HCT116 (cell line): ENCODE results near the gene SMIM5. TPM values are rescaled to one million over a fixed set of nuclear protein-coding genes. Genes with fewer than 3 reads are reported as not detected.
A peak's percentile ranks its signal among the peaks of the same experiment; 100 is the strongest.

ENCODE experiments used
- ATAC-seq: fragments of 200-7000 bp; cut with Tn5 transposase; 2 replicates; pipeline ENCODE4 v1.9.1; 2020; ENCODE audit warnings: mild to moderate bottlenecking, moderate library complexity
- BruUV-seq: library from RNA; stranded (reverse); fragments of 400-500 nt; replicated peaks from 2 replicates; lab custom pipeline; 2021; lab: Mats Ljungman, UMichigan
- CTCF ChIA-PET: fragments of 300-600 bp; sonication (Branson Sonifier 250); formaldehyde crosslinking; loops from one replicate; lab custom pipeline; 2021; ENCODE audit warnings: antibody characterized with exemption; lab: Charles Lee
- POLR2A ChIA-PET: fragments of 300-600, 350-600 bp; sonication (Branson Sonifier 250); formaldehyde crosslinking; loops from one replicate; lab custom pipeline; 2021; ENCODE audit warnings: antibody characterized with exemption; lab: Charles Lee
- RAD21 ChIA-PET, 2 experiments: fragments of 300-600 bp; sonication (Branson Sonifier 250); formaldehyde crosslinking; loops; one replicate each; lab custom pipeline; 2023; ENCODE audit warnings: low total read pairs in 2 of 2; ENCODE audit not compliant: uncharacterized antibody in 2 of 2, unreplicated experiment in 2 of 2, low non-redundant PET in 1 of 2; lab: Charles Lee
- DNase-seq: peaks from one replicate; pipeline ENCODE4 v3.0.0-alpha.2; 2010; ENCODE audit warnings: low read depth, low spot score
- H2AFZ ChIP-seq: fragments of 200-600 bp; shearing (Covaris generic), sonication (generic); 2 replicates; pipeline ENCODE4 v1.6.1; 2017; ENCODE audit warnings: low read depth, mixed run types, mixed read lengths, antibody characterized with exemption, low read length; ENCODE audit not compliant: poor library complexity, severe bottlenecking
- H3K27ac ChIP-seq: 2 replicates; pipeline ENCODE4 v1.5.1; 2012; ENCODE audit warnings: low read depth, low read length
- H3K27me3 ChIP-seq: fragments of 200-600 bp; sonication (generic); 2 replicates; pipeline ENCODE4 v1.6.1; 2016; ENCODE audit warnings: mixed run types, low read length, mixed read lengths; ENCODE audit not compliant: insufficient read depth
- H3K36me3 ChIP-seq, 2 experiments: fragments of 200-500 bp in 1 of 2; fragments of 200-600 bp in 1 of 2; sonication (Bioruptor generic) in 1 of 2; sonication (generic) in 1 of 2; 2 replicates each; pipeline versions ENCODE4 v1.5.1 to v1.6.1; 2014 to 2016; ENCODE audit warnings: low read length in 2 of 2, inconsistent platforms in 1 of 2, mixed read lengths in 1 of 2, mixed run types in 1 of 2; ENCODE audit not compliant: insufficient read depth in 2 of 2, control insufficient read depth in 1 of 2
- H3K4me1 ChIP-seq, 2 experiments: fragments of 200-600 bp in 1 of 2; sonication (generic) in 1 of 2; 2 replicates each; pipeline versions ENCODE4 v1.5.1 to v1.6.1; 2012 to 2017; ENCODE audit warnings: low read length in 2 of 2, inconsistent platforms in 1 of 2, mild to moderate bottlenecking in 1 of 2, mixed read lengths in 1 of 2, mixed run types in 1 of 2, moderate library complexity in 1 of 2; ENCODE audit not compliant: insufficient read depth in 2 of 2, control insufficient read depth in 1 of 2
- H3K4me2 ChIP-seq: fragments of 200-600 bp; sonication (generic); 2 replicates; pipeline ENCODE4 v1.6.1; 2017; ENCODE audit warnings: mixed run types, low read length, mixed read lengths
- H3K4me3 ChIP-seq, 2 experiments: fragments of 200-600 bp in 1 of 2; sonication (generic) in 1 of 2; replicated peaks in 1 of 2; 2 replicates each; pipeline ENCODE4 v1.5.1; 2011 to 2016; ENCODE audit warnings: low read length in 2 of 2, control low read depth in 1 of 2, low read depth in 1 of 2, mild to moderate bottlenecking in 1 of 2, mixed read lengths in 1 of 2, mixed run types in 1 of 2
- H3K79me2 ChIP-seq: fragments of 200-600 bp; sonication (generic); 2 replicates; pipeline ENCODE4 v1.6.1; 2017; ENCODE audit warnings: mild to moderate bottlenecking, mixed run types, low read length, moderate library complexity, mixed read lengths; ENCODE audit not compliant: insufficient read depth
- H3K9ac ChIP-seq: fragments of 200-600 bp; sonication (generic); 2 replicates; pipeline ENCODE4 v1.6.1; 2016; ENCODE audit warnings: low read length, mixed read lengths
- H3K9me2 ChIP-seq: fragments of 200-600 bp; sonication (generic), shearing (Covaris generic); 2 replicates; pipeline ENCODE4 v1.6.1; 2017; ENCODE audit warnings: mixed run types, mild to moderate bottlenecking, moderate library complexity; ENCODE audit not compliant: insufficient read depth
- H3K9me3 ChIP-seq, 2 experiments: fragments of 200-500 bp in 1 of 2; fragments of 200-600 bp in 1 of 2; sonication (Bioruptor generic) in 1 of 2; sonication (generic) in 1 of 2; 2 replicates each; pipeline ENCODE4 v1.6.1; 2014 to 2017; ENCODE audit warnings: low read length in 2 of 2, mixed read lengths in 2 of 2, inconsistent platforms in 1 of 2, low read depth in 1 of 2, mild to moderate bottlenecking in 1 of 2, mixed run types in 1 of 2, moderate library complexity in 1 of 2; ENCODE audit not compliant: control insufficient read depth in 1 of 2, insufficient read depth in 1 of 2
- H4K20me1 ChIP-seq: fragments of 200-600 bp; sonication (generic), shearing (Covaris generic); 2 replicates; pipeline ENCODE4 v1.6.1; 2017; ENCODE audit warnings: mixed run types, mild to moderate bottlenecking, moderate library complexity; ENCODE audit not compliant: insufficient read depth
- CBX3 ChIP-seq: IDR thresholded peaks from 2 replicates; pipeline ENCODE4 v1.6.1; 2012; ENCODE audit warnings: low read depth
- CEBPB ChIP-seq: IDR thresholded peaks from 2 replicates; pipeline ENCODE4 v1.6.1; 2012; ENCODE audit warnings: low read depth
- ELF1 ChIP-seq: IDR thresholded peaks from 2 replicates; pipeline ENCODE4 v1.6.1; 2012; ENCODE audit warnings: low read depth, borderline replicate concordance
- EZH2 ChIP-seq: fragments of 200-600 bp; sonication (generic); IDR thresholded peaks from 2 replicates; pipeline ENCODE4 v1.6.1; 2017; ENCODE audit warnings: antibody characterized with exemption, mixed run types
- FOSL1 ChIP-seq: IDR thresholded peaks from 2 replicates; pipeline ENCODE4 v1.6.1; 2012; ENCODE audit warnings: low read depth
- JUND ChIP-seq: IDR thresholded peaks from 2 replicates; pipeline ENCODE4 v1.6.1; 2012
- POLR2A ChIP-seq: IDR thresholded peaks from 2 replicates; pipeline ENCODE4 v1.7.0; 2011; ENCODE audit warnings: borderline replicate concordance; ENCODE audit not compliant: insufficient read depth, insufficient read length; ENCODE audit errors: extremely low read depth
- POLR2AphosphoS5 ChIP-seq: IDR thresholded peaks from 2 replicates; pipeline ENCODE4 v1.6.1; 2011; ENCODE audit warnings: mild to moderate bottlenecking, low read depth, low read length, moderate library complexity
- RAD21 ChIP-seq: IDR thresholded peaks from 2 replicates; pipeline ENCODE4 v1.6.1; 2012; ENCODE audit warnings: low read depth, mild to moderate bottlenecking
- SRF ChIP-seq: IDR thresholded peaks from 2 replicates; pipeline ENCODE4 v1.6.1; 2012; ENCODE audit warnings: low read depth
- TCF7L2 ChIP-seq: IDR thresholded peaks from 2 replicates; pipeline ENCODE4 v1.7.0; 2011; ENCODE audit warnings: borderline replicate concordance, inconsistent platforms; ENCODE audit not compliant: insufficient read depth, insufficient read length; ENCODE audit errors: extremely low read depth
- YY1 ChIP-seq: IDR thresholded peaks from 2 replicates; pipeline ENCODE4 v1.6.1; 2011; ENCODE audit warnings: low read length, low read depth, moderate library complexity, mild to moderate bottlenecking; ENCODE audit not compliant: insufficient replicate concordance; ENCODE audit errors: extremely low read depth
- intact Hi-C: fragments of 100-400 bp; cut with micrococcal nuclease; formaldehyde crosslinking; loops from 2 replicates; pipeline ENCODE4 v1.10.0; 2022
- total RNA-seq: library from RNA; stranded (reverse); gene quantifications from one replicate; pipeline ENCODE4 v1.2.1, GENCODE V29; 2021; ENCODE audit not compliant: unreplicated experiment
- TF ChIP-seq, protein P1 (sequence below): IDR thresholded peaks from 2 replicates; pipeline ENCODE4 v1.6.1; 2012; ENCODE audit warnings: low read depth
- TF ChIP-seq, protein P2 (sequence below), 3 experiments: fragments of 200-600 bp in 1 of 3; sonication (generic) in 1 of 3; IDR thresholded peaks in 2 of 3; conservative IDR thresholded peaks in 1 of 3; 2 replicates each; pipeline ENCODE4 v1.5.1; 2012 to 2017; ENCODE audit warnings: low read depth in 2 of 3, low read length in 2 of 3, antibody characterized with exemption in 1 of 3, borderline replicate concordance in 1 of 3, control low read depth in 1 of 3, mild to moderate bottlenecking in 1 of 3, mixed read lengths in 1 of 3, mixed run types in 1 of 3, moderate library complexity in 1 of 3; ENCODE audit not compliant: insufficient read depth in 1 of 3

The SMIM5 gene
- total RNA-seq, 1 experiment from 2014 or later = 0.12 TPM

DNA sequence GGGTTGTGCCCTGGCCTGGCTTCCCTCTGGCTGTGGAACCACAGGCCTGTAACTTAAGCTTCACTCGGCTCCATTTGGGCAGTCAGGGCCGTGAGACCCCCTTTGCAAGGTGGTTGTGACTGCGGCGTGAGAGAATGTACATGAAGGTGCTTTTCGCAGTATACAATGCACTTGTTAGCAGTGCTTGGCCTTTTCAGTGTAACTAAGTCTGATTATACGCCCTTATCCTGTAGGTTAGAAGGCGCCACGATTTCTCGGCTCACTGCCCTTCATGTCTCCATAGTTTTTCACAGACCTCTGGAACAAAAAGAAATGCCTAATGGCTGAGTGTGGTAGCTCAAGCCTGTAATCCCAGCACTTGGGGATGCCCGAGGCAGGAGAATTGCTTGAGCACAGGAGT is 47.2 kb downstream of the SMIM5 start:
- peaks cover 96% of the 10 kb centered on the region for H3K79me2 ChIP-seq
- ATAC-seq (no peak), DNase-seq (no peak)
- H3K27me3 ChIP-seq = no peaks in the 10 kb centered on the region
- ChIA-PET POLR2A (interaction anchor here (1.1 to 6.4 kb wide), 4 partner anchors 40 to 99 kb away, joined by 3 to 41 read pairs (median 16); partner anchors contain the start of gene ITGB4), CTCF (interaction anchor here (1.0 to 8.5 kb wide), 9 partner anchors 27 to 145 kb away, joined by 3 to 174 read pairs (median 4); partner anchors contain the start of genes ITGB4 and SMIM5), RAD21 (interaction anchor here (2.0 to 2.1 kb wide), 2 partner anchors 67 to 68 kb away, joined by 8 to 10 read pairs; no protein-coding TSS in a partner anchor)
- BruUV-seq = no TSS peak
- H3K4me1 ChIP-seq = peaks cover 58 to 75% of the 10 kb centered on the region in 2 experiments
- peak overlapping the region; percentile 30 for H3K9ac ChIP-seq
- H3K36me3 ChIP-seq = peaks cover 16 to 23% of the 10 kb centered on the region in 2 experiments; a peak in 3 of 4 replicates
- no peak overlapping the region for H3K4me3 ChIP-seq
- intact Hi-C loops = no loop called here
- no peak overlapping the region for H2AFZ ChIP-seq
- no peaks in the 10 kb centered on the region for H3K9me2 ChIP-seq
- peak overlapping the region; percentile 27 for H3K4me2 ChIP-seq
- no peak for TF ChIP-seq CBX3
- TF ChIP-seq YY1 = no peak
- TF ChIP-seq TCF7L2 = no peak
- TF ChIP-seq CEBPB = no peak
- TF ChIP-seq SRF = no peak
- TF ChIP-seq JUND = no peak
- TF ChIP-seq ELF1 = no peak
- no peak for TF ChIP-seq POLR2AphosphoS5
- peak overlapping the region; percentile 48 for H3K27ac ChIP-seq
- H3K9me3 ChIP-seq = no peaks in the 10 kb centered on the region
- H4K20me1 ChIP-seq = no peaks in the 10 kb centered on the region

DNA sequence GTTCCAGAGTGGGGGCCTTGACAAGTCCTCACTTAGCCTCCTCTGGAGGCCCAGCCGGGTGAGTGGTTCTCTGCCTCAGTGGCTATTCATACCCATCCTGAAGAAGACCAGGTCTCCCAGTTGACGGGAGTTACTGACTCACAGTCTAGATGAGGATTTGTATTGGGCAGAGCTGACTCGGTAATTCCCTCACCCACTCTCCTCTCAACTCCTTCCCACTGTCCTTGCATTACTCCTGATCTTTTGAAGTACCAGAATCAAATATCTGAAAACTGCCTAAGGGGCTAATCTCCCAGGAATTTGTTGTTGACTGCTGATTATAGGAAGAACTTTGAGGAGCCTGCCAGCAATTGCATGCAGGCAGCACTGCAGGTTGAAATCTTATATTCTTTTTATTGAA is 48.1 kb downstream of the SMIM5 start:
- Histone ChIP-seq H3K4me1 (peaks cover 62 to 84% of the 10 kb centered on the region in 2 experiments), H4K20me1 (no peaks in the 10 kb centered on the region), H3K36me3 (peaks cover 10 to 19% of the 10 kb centered on the region in 2 experiments; a peak in 3 of 4 replicates), H3K4me2 (peak overlapping the region; percentile 27), H3K27ac (peak overlapping the region; percentile 48), H3K9me3 (no peaks in the 10 kb centered on the region), H3K9me2 (no peaks in the 10 kb centered on the region), H3K79me2 (peaks cover 96% of the 10 kb centered on the region), H2AFZ (no peak overlapping the region), H3K9ac (peak overlapping the region; percentile 30), H3K4me3 (no peak overlapping the region), H3K27me3 (no peaks in the 10 kb centered on the region)
- RAD21 ChIA-PET = interaction anchor here in 1 of 2 experiments (0.9 to 1.2 kb wide), 2 partner anchors 66 to 69 kb away, joined by 3 read pairs; no protein-coding TSS in a partner anchor
- intact Hi-C loops = no loop called here
- DNase-seq (no peak), ATAC-seq (no peak)
- CTCF ChIA-PET = interaction anchor here (0.8 to 8.5 kb wide), 5 partner anchors 14 to 84 kb away, joined by 3 to 174 read pairs (median 16); partner anchors contain the start of gene GALK1
- no TSS peak for BruUV-seq
- TF ChIP-seq SRF (no peak), CBX3 (no peak), POLR2AphosphoS5 (no peak; the same call in 1 of the 2 replicates), RAD21 (no peak), EZH2 (no peak), FOSL1 (no peak), POLR2A (no peak), JUND (no peak)
- TF ChIP-seq, protein P1, sequence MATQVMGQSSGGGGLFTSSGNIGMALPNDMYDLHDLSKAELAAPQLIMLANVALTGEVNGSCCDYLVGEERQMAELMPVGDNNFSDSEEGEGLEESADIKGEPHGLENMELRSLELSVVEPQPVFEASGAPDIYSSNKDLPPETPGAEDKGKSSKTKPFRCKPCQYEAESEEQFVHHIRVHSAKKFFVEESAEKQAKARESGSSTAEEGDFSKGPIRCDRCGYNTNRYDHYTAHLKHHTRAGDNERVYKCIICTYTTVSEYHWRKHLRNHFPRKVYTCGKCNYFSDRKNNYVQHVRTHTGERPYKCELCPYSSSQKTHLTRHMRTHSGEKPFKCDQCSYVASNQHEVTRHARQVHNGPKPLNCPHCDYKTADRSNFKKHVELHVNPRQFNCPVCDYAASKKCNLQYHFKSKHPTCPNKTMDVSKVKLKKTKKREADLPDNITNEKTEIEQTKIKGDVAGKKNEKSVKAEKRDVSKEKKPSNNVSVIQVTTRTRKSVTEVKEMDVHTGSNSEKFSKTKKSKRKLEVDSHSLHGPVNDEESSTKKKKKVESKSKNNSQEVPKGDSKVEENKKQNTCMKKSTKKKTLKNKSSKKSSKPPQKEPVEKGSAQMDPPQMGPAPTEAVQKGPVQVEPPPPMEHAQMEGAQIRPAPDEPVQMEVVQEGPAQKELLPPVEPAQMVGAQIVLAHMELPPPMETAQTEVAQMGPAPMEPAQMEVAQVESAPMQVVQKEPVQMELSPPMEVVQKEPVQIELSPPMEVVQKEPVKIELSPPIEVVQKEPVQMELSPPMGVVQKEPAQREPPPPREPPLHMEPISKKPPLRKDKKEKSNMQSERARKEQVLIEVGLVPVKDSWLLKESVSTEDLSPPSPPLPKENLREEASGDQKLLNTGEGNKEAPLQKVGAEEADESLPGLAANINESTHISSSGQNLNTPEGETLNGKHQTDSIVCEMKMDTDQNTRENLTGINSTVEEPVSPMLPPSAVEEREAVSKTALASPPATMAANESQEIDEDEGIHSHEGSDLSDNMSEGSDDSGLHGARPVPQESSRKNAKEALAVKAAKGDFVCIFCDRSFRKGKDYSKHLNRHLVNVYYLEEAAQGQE = no peak
- TF ChIP-seq, protein P2, sequence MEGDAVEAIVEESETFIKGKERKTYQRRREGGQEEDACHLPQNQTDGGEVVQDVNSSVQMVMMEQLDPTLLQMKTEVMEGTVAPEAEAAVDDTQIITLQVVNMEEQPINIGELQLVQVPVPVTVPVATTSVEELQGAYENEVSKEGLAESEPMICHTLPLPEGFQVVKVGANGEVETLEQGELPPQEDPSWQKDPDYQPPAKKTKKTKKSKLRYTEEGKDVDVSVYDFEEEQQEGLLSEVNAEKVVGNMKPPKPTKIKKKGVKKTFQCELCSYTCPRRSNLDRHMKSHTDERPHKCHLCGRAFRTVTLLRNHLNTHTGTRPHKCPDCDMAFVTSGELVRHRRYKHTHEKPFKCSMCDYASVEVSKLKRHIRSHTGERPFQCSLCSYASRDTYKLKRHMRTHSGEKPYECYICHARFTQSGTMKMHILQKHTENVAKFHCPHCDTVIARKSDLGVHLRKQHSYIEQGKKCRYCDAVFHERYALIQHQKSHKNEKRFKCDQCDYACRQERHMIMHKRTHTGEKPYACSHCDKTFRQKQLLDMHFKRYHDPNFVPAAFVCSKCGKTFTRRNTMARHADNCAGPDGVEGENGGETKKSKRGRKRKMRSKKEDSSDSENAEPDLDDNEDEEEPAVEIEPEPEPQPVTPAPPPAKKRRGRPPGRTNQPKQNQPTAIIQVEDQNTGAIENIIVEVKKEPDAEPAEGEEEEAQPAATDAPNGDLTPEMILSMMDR (IDR thresholded peaks at IDR 0.05 in 2 of 3, conservative IDR thresholded peaks at IDR 0.05 in 1 of 3; ENCODE audit: borderline replicate concordance in 1 of 3, insufficient read depth in 1 of 3, low read depth in 2 of 3, low read length in 2 of 3) = no peak
- POLR2A ChIA-PET = interaction anchor here (1.1 to 6.4 kb wide), 6 partner anchors 12 to 67 kb away, joined by 5 to 41 read pairs (median 12); partner anchors contain the start of genes ITGB4, RECQL5 and SAP30BP
